Left renal pelvis (tissue), 4 donors: ENCODE results near the gene IGFBP4. TPM values are rescaled to one million over a fixed set of nuclear protein-coding genes. Genes with fewer than 3 reads are reported as not detected.

ENCODE experiments used
- DNase-seq, 4 donors: peaks; one replicate each; pipeline ENCODE4 v3.0.0-alpha.2; 2013; ENCODE audit warnings: low read depth in 4 of 4, low spot score in 3 of 4
- polyA plus RNA-seq, 4 donors: library from polyadenylated mRNA; unstranded; fragments of 120-200 nt; gene quantifications; one replicate each; pipeline ENCODE4 v1.2.1, GENCODE V29; 2013; ENCODE audit not compliant: insufficient read length in 4 of 4

Gene IGFBP4
- polyA plus RNA-seq, 4 donors = 297 to 669 (median 378) TPM

DNA sequence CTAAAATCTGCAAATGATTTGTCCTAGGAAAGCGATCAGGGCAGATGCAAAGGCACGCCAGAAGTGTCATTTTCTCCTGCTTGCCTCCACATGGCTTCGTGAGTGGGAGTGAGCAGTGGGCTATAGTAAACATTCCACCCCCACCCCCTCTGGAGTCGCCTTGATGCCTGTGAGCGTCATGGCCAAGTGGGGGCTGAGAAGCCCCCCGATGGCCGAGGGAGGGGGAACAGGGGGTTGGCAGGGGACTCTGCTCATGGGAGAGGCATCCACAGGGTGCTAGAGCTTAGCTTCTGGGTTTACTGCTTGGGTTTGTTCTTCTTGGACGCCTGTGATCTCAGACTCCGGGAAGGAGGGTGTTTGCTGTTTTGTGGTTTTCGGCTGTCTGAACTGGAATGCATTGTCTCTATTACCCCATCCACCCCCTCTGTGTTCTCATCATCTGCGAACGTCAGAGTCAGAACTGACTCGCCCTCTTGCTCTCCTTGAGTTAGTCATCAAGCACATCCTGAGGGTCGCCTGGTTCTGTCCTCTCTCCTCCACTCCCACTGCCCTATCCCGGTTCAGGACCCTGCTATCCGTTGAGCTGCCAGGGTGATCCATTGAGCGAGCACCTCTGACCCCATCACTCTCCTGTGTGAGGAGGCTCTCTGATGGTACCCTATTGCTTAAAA lies 42.7 kb downstream of the IGFBP4 start:
- DNase-seq = no peak

GRCh38 chr17:40486522-40487370 lies 43.5 kb downstream of the IGFBP4 start:
- no peak for DNase-seq

GRCh38 chr17:40487371-40488020 lies 44.2 kb downstream of the IGFBP4 start:
- DNase-seq = no peak

- DNase-seq = no peak
Measured at GRCh38 chr17:40490289-40490853, 47.1 kb downstream of the IGFBP4 start.

DNA sequence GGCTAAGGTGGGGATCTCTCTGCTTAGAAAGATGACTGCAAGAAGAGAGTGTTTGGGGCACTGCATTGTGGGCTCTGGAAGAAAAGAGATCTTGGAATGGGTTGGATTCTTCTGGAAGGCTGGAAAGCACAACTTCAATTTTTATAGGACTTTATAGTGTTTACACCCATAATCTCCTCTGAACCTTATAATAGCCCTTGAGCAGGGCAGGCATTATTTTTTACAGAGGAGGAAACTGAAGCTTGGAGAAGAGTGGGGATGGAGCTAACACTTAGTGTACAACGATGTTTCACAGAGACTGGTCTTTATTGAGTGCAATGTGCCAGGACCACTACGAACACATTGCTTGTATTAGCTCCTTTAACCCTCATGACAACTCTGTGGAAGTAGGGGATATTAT lies 47.7 kb downstream of the IGFBP4 start:
- DNase-seq = no peak

DNA sequence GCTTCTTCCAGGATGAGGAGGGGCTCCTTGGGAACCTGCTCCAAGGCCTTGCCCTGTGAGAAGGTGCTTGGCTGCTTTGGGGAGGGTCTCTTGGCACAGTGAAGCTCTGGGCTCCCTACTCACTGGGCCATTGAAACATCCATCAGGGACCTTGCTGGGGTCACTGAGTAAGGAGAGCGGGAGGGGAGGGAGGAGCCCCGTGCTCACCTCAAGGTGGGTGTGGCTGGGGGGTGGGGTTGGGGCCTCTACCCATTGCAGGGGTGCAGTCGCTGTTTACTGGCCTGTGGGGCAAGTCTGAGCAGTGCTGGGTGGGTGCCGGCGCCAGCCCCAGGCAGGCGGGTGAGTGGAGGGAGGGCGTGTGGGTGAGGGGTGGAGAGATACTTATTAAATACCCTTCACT lies 48.2 kb downstream of the IGFBP4 start:
- no peak for DNase-seq

GRCh38 chr17:40493697-40494096 lies 50.4 kb downstream of the IGFBP4 start:
- no peak for DNase-seq

DNA sequence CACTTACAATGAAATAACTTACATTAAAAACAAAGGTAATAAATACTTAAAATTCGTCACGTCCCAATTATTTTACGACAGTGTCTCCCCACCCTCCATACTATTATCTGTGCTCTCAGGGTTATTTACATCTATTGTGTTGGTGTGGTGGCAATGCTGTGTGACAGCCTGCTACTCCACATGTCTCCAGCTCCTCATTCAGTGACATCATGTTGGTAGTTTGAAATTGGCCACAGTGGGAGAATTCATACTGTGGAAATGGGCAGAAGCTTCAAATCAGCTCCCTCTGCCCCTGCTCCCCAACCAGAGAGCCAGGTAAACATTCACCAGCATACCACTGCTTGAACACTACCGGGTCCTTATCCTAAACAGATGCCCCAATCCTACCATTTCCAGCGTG lies 51.9 kb downstream of the IGFBP4 start:
- no peak for DNase-seq

GRCh38 chr17:40496170-40496569 lies 52.9 kb downstream of the IGFBP4 start:
- no peak for DNase-seq

DNA sequence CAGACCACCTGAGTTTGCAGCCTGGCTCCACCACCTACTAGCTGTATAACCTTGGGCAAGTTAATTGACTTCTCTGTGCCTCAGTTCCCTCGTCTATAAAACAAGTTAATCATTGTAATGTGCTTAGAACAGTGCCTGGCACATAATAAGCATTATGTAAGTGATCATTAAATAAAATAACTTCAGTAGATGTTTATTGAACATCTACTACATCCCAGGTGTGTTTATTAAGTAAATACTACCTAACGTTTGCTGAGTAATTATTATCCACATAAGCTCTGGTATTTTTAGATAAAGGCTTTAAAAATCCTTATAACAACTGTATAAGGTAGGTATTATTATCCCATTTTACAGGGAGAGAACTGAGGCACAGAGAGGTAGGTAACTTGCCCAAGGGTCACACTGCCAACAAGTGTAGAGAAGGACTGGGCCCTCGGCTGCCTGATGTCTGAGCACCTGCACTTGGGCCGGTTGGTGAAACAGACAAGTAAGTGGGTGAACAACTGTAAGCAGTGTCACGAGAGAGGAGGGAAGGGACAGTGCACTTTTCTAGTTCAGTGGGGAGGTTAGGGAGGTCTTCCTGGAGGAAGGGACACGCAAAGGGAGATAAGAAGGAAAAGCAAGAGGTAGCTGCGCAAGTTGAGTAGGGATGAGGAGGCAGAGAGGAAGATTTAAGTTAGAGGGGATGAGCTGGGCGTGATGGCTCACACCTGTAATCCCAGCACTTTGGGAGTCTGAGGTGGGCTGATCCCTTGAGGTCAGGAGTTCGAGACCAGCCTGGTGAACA lies 53.6 kb downstream of the IGFBP4 start:
- DNase-seq = no peak

- no peak for DNase-seq
Measured at GRCh38 chr17:40497695-40498094, 54.4 kb downstream of the IGFBP4 start.

DNA sequence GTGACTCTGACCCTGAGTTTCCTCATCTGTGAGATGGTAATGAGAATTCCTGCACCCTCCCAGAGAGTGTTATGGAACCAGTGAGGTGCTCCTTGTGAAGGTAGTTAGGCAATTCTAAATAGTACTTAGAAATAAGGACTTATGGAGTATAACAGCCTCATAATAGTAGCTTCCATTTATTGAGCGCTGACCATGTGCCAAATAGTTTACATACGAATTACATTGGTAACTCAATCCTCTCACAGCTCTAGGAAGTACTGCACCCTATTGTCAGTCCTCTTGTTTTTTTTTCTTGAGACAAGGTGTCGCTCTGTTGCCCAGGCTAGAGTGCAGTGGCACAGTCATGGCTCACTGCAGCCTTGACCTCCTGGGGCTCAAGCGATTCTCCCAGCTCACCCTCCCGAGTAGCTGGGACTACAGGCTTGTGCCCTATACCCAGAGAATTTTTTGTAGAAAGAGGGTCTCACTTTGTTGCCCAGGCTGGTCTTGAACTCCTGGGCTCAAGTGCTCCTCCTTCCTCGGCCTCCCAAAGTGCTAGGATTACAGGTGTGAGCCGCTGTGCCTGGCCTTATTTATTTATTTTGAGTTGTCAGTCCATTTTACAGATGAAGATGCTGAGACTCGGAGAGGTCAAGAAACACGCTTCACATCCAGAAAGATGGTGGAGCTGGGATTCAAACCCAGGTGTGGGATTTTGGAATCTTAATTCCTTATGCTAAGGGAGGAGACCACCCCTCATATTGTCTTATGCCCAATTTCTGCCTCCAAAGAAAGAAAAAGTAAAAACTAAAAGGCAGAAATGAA lies 55.2 kb downstream of the IGFBP4 start:
- no peak for DNase-seq

DNA sequence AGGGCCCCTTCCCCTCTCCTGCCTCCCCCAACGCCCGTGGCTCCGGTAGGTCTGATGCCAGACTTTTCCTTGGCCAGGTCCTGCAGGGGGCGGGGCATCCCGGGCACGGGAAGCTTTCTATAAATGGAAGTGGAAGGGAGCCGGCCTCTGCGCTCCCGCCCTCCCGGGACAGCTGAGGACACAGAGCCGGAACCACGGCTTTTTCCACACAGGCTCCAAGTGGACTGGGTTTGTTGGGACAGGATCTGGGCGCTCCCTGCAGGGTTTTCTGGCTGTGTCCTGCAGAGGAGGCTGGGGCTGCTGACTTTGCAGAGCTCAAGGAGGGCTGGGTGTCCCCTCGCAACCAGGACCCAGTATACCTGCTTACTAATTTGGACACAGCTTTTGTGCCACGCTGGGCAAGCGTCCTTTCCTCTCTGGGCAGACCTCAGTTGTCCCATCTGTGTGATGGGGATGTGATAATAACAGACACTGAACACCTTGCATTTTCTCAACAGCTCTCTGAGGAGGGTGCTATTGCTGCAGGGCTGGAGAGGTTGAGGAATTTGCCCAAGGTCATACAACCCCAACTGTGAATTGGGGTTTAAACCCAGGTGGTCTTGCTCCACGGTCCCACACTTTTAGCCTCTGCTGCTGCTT lies 56.4 kb downstream of the IGFBP4 start:
- DNase-seq = peak in 1 of 4 donors; percentile 41

- DNase-seq = no peak
Measured at GRCh38 chr17:40500190-40500589, 56.9 kb downstream of the IGFBP4 start.

DNA sequence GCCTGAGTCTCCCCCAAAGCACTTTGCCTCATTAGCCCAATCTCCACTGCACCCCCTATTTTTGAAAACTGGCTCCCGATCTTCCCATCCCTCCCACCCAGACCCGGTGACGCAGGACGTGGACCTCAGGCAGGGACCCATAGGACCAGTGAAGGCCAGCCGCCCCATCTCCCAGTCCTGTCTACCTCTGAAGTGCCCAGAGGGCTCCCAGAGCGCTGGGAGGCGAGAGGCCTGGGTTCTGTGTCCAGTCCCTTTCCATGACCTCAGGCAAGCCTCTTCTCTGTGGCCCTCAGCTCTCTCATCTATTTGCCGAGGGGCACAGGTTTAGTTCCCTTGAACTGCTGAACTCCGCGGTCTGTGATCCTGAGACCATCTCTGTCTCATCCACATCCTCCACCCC lies 57.5 kb downstream of the IGFBP4 start:
- DNase-seq = no peak

- no peak for DNase-seq
Measured at GRCh38 chr17:40501499-40501911, 58.3 kb downstream of the IGFBP4 start, which contains the start of gene TNS4. TSS of gene TNS4 (minus strand) at chr17:40501623. CDS start at chr17:40496425, 5,198 bp downstream.

DNA sequence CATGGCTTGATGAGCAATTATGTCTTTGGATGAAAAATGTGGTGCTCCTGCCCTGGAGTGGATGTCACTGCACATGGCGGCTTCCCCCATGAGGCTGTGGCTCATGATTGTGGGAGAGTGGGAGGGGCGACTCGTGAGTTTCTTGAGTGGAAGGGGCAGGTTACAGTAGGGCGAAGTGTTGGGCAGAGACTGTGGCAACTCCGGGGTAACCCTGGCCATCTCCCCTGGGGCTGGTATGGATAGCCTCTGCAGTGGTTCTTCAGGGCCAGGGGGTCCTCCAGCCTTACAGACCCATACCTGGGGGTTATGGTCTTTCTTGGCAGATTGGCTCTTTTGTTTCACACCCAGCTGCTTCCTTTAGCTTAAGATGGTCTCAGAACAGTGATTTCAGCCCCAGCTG lies 59.5 kb downstream of the IGFBP4 start:
- DNase-seq = no peak

DNA sequence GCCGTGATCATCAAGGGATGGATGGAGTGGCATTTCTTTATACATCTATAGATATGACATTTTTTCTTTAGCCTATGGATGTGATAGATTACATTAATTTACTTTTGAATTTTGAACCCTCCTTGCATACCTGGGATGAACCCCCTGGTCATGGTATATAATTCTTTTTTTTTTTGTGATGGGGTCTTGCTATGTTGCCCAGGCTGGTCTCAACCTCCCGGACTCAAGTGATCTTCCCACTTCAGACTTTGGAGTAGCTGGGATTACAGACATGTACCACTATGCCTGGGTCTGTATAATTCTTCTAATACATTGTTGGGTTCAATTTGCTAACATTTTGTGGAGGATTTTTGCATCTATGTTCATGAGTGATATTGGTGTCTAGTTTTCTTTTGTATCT lies 59.9 kb downstream of the IGFBP4 start:
- no peak for DNase-seq

DNA sequence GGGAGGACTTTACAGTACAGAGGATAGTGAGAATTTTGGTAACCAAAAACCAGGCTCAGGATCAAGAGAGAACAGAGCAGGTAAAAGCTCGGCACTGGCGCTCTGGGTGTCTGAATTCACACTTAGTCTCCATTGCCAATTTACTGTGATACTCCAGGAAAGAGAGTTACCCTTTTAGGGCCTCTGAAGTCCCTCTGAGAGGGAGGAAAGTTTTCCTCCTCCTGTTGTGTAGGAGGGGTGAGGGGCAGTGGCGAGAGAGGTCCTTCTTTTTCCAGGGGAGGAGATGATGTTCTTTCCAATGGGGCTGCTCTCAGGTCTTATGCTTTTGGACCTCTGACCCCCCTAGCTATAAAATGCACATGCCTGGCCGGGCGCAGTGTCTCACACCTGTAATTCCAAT lies 63.5 kb downstream of the IGFBP4 start:
- DNase-seq = no peak
